Stimulated activated CD4-positive, alpha-beta T cell treated with anti-CD3 and anti-CD28 coated beads, Interleukin-4, amount 100 ng/mL, for 1 hour (primary cell): ENCODE measurements around the gene SHROOM3.
"Not testable (repeated sequence)": the region's sequence is repeated elsewhere in the genome, so short reads cannot be mapped to it uniquely, and the experiment has no call there.

Experiments used
- DNase-seq: peaks from one replicate; pipeline ENCODE4 v3.0.0-alpha.2; 2020

SHROOM3 gene

DNA sequence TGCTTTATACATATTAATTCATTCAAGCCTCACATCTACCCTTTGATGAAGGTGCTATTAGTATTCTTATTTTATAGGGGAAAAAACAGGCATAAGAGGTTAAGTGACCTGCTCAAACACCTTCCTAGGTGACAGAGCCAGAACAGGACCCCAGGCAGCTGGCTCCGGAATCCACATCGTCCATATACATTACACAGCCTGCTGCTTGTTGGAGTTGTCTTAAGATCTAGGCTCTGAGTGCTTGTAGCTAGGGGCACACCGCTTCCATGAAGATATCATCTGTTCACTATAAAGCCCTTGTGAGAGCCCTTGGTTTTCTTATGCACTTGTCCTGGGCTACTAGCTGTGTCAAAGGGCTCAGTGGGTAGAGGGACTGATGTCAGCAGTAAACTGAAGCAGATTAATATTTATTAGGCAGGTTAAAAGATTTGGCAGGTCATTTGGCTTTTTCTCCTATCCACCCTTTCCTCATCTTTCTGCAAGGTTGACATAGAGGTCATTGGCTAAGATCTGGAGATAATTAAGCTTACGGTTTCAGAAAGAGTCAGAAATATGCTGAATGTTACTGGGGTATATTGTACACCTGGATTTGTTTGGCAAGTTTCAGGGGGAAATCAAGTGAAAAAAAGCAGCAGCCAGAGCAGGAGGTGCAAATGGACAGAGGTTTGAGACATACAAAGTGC is 267.6 kb downstream of the SHROOM3 start:
- DNase-seq, result no peak

DNA sequence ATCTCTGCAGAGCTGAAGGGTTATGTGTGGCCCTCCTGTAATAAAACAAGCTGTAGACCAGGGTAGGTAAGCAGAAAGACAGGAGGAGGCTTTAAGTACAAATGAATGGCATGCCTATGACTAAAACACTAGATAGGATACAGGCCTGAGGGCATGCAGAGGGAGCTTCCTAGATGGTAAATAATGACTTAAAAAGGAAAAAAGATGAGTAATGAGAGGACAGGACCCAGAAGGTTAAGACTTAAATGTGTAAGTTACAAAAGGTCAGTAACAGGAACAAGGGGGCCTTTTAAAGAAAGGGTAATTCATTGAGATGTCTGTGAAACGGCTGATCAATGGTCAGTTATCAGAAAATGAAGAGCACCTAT is 268.1 kb downstream of the SHROOM3 start:
- DNase-seq, result no peak

DNA sequence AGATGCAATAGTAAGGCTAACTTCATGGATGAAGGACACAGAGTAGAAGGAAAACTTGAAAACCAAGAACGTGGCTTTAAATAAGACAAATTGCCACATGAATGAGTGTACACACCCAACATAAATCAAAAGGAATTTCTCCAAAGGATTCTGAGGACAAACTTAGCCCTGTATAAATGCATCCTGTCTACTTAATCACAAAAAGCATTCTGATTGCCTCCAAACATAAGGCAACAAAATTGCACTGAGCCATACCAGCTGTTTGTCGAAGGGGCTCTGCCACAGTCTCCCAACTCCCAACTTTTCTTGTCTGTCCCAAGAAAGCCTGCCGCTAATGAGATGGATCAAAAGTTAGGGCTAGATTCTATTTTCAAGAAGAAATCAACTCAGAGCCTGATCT is 268.6 kb downstream of the SHROOM3 start:
- no peak for DNase-seq

DNA sequence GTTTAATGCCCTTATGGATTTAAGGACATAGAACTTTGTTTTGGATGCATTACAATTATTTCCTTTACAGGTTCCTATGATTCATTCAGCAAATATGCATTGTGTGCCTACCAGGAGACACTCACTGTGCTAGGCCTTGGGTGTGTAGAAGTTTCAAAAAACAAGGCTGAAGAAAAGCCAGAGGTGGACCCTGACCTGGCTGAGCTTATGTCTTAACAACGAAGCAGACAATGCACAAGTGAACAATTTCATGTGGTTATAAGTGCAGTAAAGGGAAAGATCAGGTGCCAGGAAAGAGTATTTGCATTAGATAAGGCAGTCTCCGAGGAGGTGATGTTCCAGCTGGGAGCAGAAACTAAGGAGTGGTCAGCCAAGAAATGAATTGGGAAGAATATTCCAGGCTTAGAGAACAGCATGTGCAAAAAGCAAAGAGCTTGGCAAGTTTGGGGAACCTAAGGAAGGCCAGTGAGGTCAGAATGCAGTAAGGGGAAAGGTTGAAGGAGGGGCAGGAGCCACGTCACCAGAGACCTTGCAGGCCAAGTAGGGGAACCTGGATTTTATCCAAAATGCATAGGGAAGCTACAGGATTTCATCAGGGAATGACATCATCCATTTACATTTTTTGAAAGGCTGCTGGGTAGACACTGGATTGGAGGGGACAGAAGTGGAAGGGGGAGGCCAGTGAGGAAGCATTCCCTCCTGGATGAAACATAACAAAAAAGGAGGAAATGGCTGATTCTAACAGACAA is 269.3 kb downstream of the SHROOM3 start:
- no peak for DNase-seq

DNA sequence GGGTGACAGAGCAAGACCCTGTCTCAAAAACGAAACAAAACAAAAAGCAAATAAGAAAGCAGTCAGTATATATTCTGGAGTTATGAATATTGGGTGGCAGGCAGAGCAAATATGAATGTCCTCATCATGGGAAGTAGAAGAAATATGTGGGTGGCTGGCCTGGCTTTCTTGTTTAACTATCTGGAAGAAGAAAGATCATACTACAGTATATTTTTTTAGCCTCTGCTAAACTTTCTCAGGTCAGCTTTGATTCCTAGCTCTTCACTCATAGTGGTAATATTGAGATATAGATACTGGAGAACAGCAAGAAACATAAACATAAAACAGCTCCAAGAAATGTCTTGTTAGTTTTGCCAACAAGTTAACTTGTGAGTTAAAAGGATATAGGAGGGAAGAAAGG is 270.4 kb downstream of the SHROOM3 start:
- no peak for DNase-seq

DNA sequence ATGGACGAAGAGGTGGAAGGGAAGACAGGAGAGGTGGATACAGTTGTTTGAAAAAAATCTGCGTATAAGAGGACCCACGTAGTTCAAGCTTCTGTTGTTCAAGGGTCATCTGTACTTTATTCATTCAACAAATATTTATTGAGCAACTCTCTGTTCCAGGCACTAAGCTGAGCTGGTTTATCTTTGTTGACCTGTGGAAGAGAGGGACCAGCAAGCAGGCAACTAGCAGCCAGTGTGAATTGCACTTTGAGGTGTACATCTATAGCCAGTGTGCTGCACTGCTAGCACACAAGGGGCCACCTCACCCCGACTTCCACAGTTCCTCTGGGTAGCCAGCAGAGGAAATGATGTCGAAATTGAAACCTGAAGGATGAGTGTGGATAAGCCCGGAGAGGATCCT is 271.6 kb downstream of the SHROOM3 start:
- no peak for DNase-seq

DNA sequence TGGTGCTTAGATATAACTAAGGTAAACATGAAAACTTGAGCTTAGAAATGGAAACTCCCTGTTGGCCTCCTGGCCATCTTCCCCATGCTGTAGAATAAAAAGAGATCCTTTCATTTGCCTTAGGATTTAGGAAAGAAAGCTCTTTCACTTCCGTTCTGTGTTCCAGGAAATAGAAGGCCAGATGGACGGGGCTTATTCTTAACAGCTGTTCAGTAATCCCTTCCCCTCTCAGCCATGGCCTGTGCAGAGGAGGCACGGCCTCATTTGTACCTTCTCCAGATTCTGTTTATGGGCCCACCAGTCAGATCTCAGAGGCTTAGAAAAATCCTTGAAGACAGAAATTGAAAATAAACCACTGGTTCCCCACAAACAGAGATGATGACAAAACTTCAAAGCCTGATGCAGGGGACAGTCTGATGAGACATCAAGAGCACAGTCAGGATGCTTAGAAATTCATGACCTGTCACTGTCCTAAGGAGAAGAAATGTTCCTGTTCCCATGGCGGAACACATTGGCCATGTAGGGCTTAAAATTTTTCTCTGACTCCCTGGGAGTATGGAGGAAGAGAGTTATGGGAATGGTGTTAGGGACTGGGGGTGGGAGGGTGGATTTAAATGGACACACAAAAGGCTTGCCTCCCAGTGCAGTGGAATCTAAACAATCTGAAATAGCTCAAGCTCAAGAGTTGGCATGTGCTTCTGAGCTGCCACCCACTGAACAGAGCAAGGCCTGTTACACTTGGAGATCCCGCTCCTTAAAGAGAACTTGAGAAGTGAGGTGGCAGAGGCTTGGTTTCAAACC is 274.1 kb downstream of the SHROOM3 start:
- DNase-seq, result no peak

DNA sequence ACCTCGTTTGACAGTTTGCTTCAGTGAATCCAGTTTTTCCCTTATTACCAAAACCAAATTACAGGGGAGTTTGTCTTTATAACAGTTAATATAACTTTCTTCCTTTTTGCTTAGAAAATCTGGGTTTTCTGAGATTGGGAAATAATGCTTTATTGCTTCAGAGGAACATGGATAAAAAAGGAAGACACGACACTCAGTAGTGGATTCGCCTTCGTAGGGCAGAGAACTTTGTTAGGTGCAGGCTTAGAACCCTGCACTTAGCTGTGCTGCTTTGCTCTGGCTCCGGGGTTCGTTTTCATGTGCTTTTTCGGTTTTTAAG is 274.7 kb downstream of the SHROOM3 start:
- no peak for DNase-seq

DNA sequence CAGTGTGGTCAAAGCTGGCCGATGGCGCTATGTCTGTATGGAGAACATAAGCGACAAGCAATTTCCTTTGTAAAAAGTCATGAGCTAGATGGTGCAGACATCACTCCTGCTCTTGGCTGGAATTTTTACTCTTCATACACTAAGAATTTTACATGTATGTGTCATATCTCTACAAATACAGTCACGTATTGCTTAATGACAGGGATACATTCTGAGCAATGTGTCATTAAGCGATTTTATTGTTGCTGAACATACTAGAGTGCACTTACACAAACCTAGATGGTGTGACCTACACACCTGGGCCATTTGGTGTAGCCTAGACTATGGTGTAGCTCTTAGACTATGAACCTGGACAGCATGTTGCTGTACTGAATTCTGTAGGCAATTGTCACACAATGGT is 277.5 kb downstream of the SHROOM3 start:
- DNase-seq, result no peak

DNA sequence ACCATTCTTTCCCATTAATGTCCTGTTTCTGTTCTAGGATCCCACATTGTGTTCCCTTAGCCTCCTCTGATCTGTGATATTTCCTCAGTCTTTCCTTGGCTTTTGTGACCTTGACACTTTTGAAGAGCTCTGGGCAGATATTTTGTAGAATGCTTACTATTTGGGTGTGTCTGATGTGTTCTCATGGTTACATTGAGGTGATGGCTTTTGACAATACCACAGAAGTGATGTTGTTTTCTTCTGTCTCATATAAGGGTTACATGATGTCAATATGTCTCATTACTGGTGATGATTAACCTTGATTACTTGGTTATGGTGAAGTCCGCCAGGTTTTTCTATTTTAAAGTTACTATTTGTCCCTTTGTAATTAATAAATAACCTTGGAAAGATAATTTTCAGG is 279.2 kb downstream of the SHROOM3 start:
- DNase-seq, result no peak

DNA sequence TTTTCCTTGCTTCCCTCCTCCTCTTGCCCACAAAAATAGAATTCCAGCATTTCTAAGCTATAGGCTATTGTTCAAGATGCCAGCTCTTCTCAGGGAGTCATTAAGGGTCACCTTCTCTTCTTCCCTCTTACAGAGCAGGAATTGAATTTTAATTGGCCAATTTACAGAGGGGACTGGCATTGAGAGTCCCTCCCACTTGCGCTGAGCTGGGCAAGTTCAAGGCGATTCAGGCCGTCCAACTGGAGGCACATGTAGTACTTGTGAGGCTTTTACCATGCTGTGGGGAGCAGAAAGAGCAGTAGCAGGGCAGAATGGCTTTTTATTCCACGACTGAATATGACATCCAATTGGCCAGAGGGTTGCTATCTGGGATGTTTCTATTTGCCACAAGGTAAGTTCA is 281.0 kb downstream of the SHROOM3 start:
- no peak for DNase-seq

DNA sequence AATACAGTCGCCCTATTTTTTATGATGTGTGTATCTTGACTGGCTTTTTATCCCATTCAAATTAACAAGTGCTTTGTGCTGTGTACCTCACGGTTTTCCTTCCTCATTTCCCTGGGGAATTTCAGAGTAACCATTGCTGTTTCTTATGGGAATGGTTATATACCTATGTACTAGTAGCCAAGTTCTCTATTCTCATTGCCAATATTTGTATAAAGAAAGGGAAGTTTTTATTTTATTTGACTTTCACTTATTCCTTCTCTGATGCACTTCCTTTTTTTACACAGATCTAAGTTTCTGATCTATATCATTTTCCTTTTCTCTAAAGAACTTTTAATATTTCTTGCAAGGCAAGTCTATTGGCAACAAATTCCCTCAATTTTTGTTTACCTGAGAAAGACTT is 281.6 kb downstream of the SHROOM3 start:
- no peak for DNase-seq

DNA sequence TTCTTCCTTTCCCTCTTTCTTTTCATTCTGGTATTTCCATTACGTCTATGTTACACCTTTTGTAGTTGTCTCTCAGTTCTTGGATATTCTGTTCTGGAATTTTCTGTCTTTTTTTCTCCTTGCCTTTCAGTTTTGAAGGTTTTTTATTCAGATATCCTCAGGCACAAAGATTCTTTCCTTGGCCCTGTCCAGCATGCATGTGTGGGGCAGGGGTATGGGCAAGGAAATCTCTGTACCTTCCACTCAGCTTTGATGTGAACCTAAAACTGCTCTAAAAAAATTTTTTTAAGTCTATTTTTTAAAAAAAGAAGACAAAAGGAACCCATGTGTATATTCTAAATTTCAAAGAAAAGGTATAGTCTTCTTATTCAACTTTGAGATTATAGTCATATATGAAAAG is 282.4 kb downstream of the SHROOM3 start:
- no peak for DNase-seq

DNA sequence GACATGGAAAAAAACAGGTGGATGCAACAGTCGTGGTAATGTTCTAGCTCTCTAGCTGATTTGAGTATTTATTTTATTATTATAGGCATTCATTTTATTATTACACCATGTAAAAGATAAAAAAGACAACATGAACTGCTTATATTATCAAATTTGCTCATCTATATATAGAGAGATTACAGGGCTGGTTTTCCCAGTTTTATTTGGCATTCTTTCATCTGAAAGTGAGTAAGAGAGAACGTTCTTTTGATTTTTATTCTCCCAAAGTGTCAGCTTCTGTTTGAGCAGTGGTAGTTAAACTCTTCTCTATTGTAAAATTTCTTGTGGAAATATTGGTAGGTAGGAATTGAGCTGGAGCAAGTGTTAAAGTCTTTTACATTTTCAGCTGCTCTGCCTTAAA is 283.0 kb downstream of the SHROOM3 start:
- no peak for DNase-seq

DNA sequence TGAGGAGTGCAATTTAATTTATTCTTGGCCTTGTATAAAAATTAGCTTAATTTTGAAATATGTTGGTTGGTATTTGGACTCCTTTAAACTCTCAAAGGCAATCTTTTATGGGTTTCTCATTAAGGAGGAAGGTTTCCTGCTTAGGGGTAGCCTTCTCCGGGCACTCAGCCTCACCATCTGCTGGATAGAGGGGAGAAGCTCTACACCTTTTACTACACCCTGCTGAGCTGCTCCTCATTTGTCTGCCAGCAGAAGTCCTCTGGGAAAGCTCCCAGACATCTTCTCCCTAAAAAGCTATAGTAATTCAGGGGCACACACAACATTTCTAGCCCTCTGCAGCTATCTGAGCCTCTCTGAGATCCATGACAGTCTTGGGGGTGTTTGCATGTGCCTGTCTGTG is 283.8 kb downstream of the SHROOM3 start:
- DNase-seq, result no peak

DNA sequence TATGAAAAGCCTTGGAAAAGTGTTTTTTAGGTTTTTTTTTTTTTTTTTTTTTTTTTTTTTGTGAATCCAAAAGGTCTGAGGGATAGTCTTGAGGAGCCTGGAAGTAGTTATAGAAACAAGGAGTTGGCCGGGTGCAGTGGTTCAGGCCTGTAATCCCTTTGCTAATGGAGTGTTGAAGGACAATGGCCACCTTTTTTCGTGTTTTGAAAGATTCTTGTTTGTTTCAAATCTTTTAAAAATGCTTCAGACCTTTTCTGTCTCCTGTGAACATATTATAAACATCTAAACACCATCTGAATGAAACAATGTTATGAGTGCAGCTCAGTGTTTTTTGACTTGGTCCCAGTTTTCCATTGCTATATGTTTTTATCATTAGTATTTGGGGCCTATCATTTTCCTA is 285.1 kb downstream of the SHROOM3 start:
- DNase-seq, result no peak

DNA sequence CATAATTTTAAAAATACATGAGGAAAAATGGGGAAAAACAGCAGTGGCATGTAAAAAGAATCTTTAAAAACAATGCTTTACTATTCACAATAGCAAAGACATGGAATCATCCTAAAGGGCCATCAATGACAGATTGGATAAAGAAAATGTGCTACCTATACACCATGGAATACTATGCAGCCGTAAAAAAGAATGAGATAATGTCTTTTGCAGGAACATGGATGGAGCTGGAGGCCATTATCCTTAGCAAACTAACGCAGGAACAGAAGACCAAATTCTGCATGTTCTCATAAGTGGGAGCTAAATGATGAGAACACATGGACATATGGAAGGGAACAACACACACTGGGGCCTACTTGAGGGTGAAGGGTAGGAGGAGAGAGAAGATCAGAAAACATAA is 287.1 kb downstream of the SHROOM3 start:
- not testable (repeated sequence) for DNase-seq

DNA sequence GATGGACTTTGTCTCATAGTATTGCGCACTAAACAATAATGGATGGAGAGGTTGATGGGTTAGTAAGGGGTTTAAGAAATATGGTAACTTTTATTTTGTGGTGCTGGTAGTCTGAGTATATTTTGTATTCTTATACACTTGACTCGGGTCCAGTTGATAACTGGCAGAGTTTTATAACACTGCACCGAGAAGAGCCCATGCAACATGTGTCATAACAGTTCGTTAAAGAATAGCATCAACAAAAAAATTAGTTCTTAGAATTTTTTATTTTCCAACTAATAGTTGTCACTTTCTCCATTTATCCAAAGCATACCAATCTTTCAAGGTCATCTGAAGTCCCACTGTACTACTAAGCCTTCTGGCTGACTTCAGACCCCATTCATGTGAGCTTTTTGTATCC is 287.8 kb downstream of the SHROOM3 start:
- no peak for DNase-seq

DNA sequence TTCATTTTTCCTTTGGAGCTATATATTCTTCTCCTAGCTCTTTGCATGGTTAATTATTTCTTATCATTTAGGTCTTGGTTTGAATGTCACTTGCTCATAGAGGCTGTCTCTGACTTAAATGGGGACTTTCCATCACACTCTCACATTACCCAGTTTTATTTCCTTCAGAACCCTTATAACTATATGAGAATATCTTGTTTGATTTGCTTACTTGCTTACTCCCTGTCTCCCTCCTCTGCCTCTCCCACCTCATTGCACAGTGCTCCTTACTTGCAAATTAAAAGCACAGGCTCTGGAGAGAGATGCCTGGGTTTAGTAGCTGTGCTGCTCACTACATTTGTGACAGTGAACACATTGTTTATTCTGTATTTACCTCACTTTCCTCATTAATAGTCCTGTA is 288.3 kb downstream of the SHROOM3 start:
- DNase-seq, result no peak

DNA sequence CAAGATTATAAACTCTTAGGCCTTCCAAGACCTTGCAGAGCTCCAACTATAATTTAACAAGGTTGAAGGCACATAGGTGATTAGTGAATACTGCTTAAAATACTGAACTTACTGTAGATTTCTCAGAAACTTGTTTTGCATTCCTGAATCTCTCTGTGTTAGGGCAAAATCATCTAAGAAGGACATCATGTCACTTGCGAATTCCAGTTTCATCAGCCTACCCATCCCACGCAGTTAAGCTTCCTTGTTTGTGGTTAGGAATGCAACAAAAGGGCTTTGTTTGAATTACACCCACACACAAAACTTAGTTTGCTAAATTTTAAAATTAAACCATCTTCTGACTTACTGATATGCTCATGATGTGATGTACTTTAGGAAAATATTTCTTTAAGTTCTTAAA is 288.9 kb downstream of the SHROOM3 start:
- no peak for DNase-seq

DNA sequence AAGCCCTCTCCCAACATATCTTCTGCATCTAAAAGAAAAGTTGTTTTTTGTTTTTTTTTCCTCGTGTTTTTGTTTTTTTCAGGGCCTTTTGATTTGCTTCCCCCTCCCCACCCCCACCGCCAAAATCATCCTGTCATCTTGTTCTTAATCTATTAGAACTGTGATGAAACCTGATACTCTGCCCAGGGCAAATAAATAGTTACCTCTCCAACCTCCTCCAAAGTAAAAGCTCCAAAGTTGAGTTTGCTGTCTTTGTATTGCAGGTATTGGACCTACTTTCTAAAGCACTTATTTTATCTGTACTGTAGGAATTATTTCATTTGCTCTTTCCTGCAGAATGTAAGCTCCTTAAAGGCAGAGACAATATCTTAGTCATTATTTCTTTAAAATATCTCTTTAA is 290.0 kb downstream of the SHROOM3 start:
- no peak for DNase-seq

DNA sequence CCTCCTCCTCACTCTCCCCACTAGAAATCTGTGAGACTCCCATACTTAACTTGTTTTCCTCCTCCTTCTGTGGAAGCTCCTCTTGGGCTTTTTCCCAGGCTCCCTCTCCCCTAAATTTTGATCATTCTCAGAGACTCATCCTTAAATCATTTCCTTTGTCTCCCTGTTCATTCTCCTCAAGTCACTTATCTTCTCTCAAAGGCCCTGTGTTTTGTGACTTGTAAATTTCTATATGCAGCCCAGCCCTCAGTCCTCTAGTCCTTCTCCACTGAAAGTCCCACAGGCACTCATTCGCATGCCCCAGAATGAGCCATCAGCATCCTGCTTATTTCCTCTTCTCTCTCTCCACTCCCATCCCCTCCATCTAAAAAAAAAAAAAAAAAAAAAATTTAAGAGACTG is 291.1 kb downstream of the SHROOM3 start:
- DNase-seq, result no peak

DNA sequence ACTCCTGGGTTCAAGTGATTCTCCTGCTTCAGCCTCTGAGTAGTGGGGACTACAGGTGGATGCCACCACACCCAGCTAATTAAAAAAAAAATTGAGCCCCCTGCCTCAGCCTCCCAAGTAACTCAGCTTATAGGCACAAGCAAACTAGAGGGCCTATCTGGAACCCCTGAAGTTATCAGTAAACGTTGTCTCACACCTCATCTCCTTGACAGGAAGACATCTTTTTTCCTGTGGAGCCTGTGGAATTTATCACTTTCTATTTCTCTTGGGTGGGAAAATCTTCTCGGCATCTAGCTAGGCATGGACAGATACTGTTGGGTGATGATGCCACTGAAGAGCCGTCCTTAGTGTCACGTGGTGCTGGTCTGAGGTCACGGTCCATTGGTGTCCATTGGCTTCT is 291.6 kb downstream of the SHROOM3 start:
- DNase-seq, result no peak

DNA sequence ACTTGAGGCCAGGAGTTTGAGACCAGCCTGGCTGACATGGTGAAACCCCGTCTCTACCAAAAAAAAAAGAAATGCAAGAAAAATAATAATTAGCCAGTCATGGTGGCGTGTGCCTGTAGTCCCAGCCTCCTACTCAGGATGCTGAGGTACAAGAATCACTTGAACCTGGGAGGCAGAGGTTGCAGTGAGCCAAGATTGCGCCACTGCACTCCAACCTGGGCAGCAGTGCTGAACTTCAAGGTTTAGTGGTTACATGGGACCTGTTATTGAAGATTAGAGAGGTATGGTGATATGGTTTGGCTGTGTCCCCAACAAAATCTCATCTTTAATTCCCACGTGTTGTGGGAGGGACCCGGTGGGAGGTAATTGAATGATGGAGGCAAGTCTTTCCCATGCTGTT is 292.9 kb downstream of the SHROOM3 start:
- not testable (repeated sequence) for DNase-seq
